Naive B cell (primary cell): ENCODE data around the gene TSEN15. TPM values are rescaled to one million over a fixed set of nuclear protein-coding genes. Genes with fewer than 3 reads are reported as not detected.

Experiments used
- ATAC-seq, 2 donors: fragments of 150-1000 bp; cut with Tn5 transposase; 2 replicates each; pipeline ENCODE4 v1.10.0; 2021; ENCODE audit warnings: low read depth in 2 of 2, mild to moderate bottlenecking in 2 of 2, moderate library complexity in 2 of 2
- DNase-seq: peaks from one replicate; pipeline ENCODE4 v3.0.0; 2022
- H3K27ac Mint-ChIP-seq, 6 donors: one replicate each; pipeline ENCODE4 v1.8.0; 2020 to 2022; ENCODE audit warnings: mild to moderate bottlenecking in 6 of 6, mixed read lengths in 6 of 6, moderate library complexity in 5 of 6, inconsistent platforms in 2 of 6
- H3K27me3 Mint-ChIP-seq, 3 donors: one replicate each; pipeline ENCODE4 v1.8.0; 2021 to 2022; ENCODE audit warnings: mixed read lengths in 3 of 3, mild to moderate bottlenecking in 1 of 3
- H3K36me3 Mint-ChIP-seq, 2 donors: one replicate each; pipeline ENCODE4 v1.8.0; 2020 to 2022; ENCODE audit warnings: mixed read lengths in 2 of 2, inconsistent platforms in 1 of 2, mild to moderate bottlenecking in 1 of 2
- H3K4me1 Mint-ChIP-seq, 3 donors: one replicate each; pipeline ENCODE4 v1.8.0; 2020 to 2022; ENCODE audit warnings: mixed read lengths in 3 of 3, inconsistent platforms in 1 of 3, mild to moderate bottlenecking in 1 of 3, moderate library complexity in 1 of 3
- H3K4me3 Mint-ChIP-seq, 8 donors: one replicate each; pipeline ENCODE4 v1.8.0; 2020 to 2022; ENCODE audit warnings: mild to moderate bottlenecking in 8 of 8, mixed read lengths in 8 of 8, moderate library complexity in 8 of 8, inconsistent platforms in 2 of 8
- H3K9me3 Mint-ChIP-seq, 7 donors: one replicate each; pipeline ENCODE4 v1.8.0; 2020 to 2022; ENCODE audit warnings: mixed read lengths in 7 of 7, mild to moderate bottlenecking in 5 of 7, inconsistent platforms in 2 of 7, moderate library complexity in 1 of 7
- polyA plus RNA-seq, 6 donors: library from polyadenylated mRNA; unstranded; fragments of 300-500 nt; fragmentation: Illumina TruSeq; gene quantifications; one replicate each; pipeline ENCODE4 v1.2.3, GENCODE V29; 2021; ENCODE audit warnings: low read depth in 6 of 6

Gene TSEN15
- polyA plus RNA-seq: 10 to 100 TPM; 34.4 to 61.8 (median 39.9) TPM

GRCh38 chr1:184051485-184052193, at the start of gene TSEN15:
TSEN15 (plus strand) TSS chr1:184051730; CDS start chr1:184051756, 26 bp downstream.
- H3K27me3 Mint-ChIP-seq: peaks cover 14 to 30% (median 27%) of the 10 kb centered on the region in 3 donors
- ATAC-seq (peak; percentile 96 to 97), DNase-seq (peak; percentile 65)
- H3K4me3 Mint-ChIP-seq: peak within 1 kb of the TSS; percentile 91 to 99 (median 98)
- no peaks in the 10 kb centered on the region for H3K9me3 Mint-ChIP-seq
- peaks cover 13 to 31% (median 29%) of the 10 kb centered on the region in 3 donors for H3K4me1 Mint-ChIP-seq
- peak within 1 kb of the TSS; percentile 87 to 96 (median 93) for H3K27ac Mint-ChIP-seq
- H3K36me3 Mint-ChIP-seq: peaks cover 0 to 5% of the 10 kb centered on the region in 2 donors

GRCh38 chr1:184002071-184002470, 49.5 kb upstream of the TSEN15 start:
- Mint-ChIP-seq H3K27ac (no peak overlapping the region), H3K4me3 (peak overlapping the region in 1 of 8 donors; percentile 64), H3K4me1 (no peaks in the 10 kb centered on the region), H3K9me3 (no peaks in the 10 kb centered on the region), H3K27me3 (peaks cover 5 to 28% (median 13%) of the 10 kb centered on the region in 3 donors), H3K36me3 (no peaks in the 10 kb centered on the region)
- ATAC-seq (no peak), DNase-seq (no peak)

GRCh38 chr1:184004935-184005334, 46.6 kb upstream of the TSEN15 start:
- Mint-ChIP-seq H3K9me3 (no peaks in the 10 kb centered on the region), H3K4me3 (no peak overlapping the region), H3K36me3 (no peaks in the 10 kb centered on the region), H3K27me3 (peaks cover 5 to 28% (median 13%) of the 10 kb centered on the region in 3 donors), H3K4me1 (no peaks in the 10 kb centered on the region), H3K27ac (no peak overlapping the region)
- ATAC-seq: no peak
- DNase-seq: no peak

GRCh38 chr1:184005506-184005905, 46.0 kb upstream of the TSEN15 start:
- Mint-ChIP-seq H3K9me3 (no peaks in the 10 kb centered on the region), H3K36me3 (no peaks in the 10 kb centered on the region), H3K27ac (no peak overlapping the region), H3K27me3 (peaks cover 9 to 28% (median 13%) of the 10 kb centered on the region in 3 donors), H3K4me3 (no peak overlapping the region), H3K4me1 (no peaks in the 10 kb centered on the region)
- ATAC-seq (no peak), DNase-seq (no peak)

GRCh38 chr1:184010788-184011187, 40.7 kb upstream of the TSEN15 start:
- Mint-ChIP-seq H3K9me3 (no peaks in the 10 kb centered on the region), H3K27ac (peak overlapping the region in 1 of 6 donors; percentile 44), H3K36me3 (no peaks in the 10 kb centered on the region), H3K4me3 (no peak overlapping the region), H3K4me1 (no peaks in the 10 kb centered on the region), H3K27me3 (peaks cover 14 to 48% (median 34%) of the 10 kb centered on the region in 3 donors)
- DNase-seq (no peak), ATAC-seq (no peak)

- Mint-ChIP-seq H3K4me1 (no peaks in the 10 kb centered on the region), H3K27me3 (peaks cover 14 to 39% (median 34%) of the 10 kb centered on the region in 3 donors), H3K27ac (no peak overlapping the region), H3K36me3 (no peaks in the 10 kb centered on the region), H3K9me3 (no peaks in the 10 kb centered on the region), H3K4me3 (no peak overlapping the region)
- no peak for DNase-seq
- ATAC-seq: no peak
These were observed 39.3 kb upstream of the TSEN15 start for GRCh38 chr1:184012187-184012586.

- no peak for ATAC-seq
- Mint-ChIP-seq H3K27ac (no peak overlapping the region), H3K4me3 (no peak overlapping the region), H3K4me1 (no peaks in the 10 kb centered on the region), H3K27me3 (peaks cover 14 to 39% (median 34%) of the 10 kb centered on the region in 3 donors), H3K36me3 (no peaks in the 10 kb centered on the region), H3K9me3 (no peaks in the 10 kb centered on the region)
- no peak for DNase-seq
These were observed 37.3 kb upstream of the TSEN15 start for GRCh38 chr1:184014271-184014670.

GRCh38 chr1:184016169-184016568, 35.4 kb upstream of the TSEN15 start:
- Mint-ChIP-seq H3K27me3 (peaks cover 10 to 37% (median 32%) of the 10 kb centered on the region in 3 donors), H3K9me3 (no peaks in the 10 kb centered on the region), H3K36me3 (no peaks in the 10 kb centered on the region), H3K4me1 (no peaks in the 10 kb centered on the region), H3K27ac (no peak overlapping the region), H3K4me3 (no peak overlapping the region)
- ATAC-seq (no peak), DNase-seq (no peak)

- H3K9me3 Mint-ChIP-seq: no peaks in the 10 kb centered on the region
- no peaks in the 10 kb centered on the region for H3K4me1 Mint-ChIP-seq
- peaks cover 18 to 39% (median 36%) of the 10 kb centered on the region in 3 donors for H3K27me3 Mint-ChIP-seq
- H3K27ac Mint-ChIP-seq: no peak overlapping the region
- ATAC-seq: no peak
- no peak for DNase-seq
- no peaks in the 10 kb centered on the region for H3K36me3 Mint-ChIP-seq
- no peak overlapping the region for H3K4me3 Mint-ChIP-seq
These were observed 34.2 kb upstream of the TSEN15 start for GRCh38 chr1:184017306-184017705.

- Mint-ChIP-seq H3K27me3 (peaks cover 21 to 32% (median 24%) of the 10 kb centered on the region in 3 donors), H3K27ac (no peak overlapping the region), H3K9me3 (no peaks in the 10 kb centered on the region), H3K4me3 (no peak overlapping the region), H3K4me1 (no peaks in the 10 kb centered on the region), H3K36me3 (no peaks in the 10 kb centered on the region)
- no peak for DNase-seq
- no peak for ATAC-seq
These were observed 32.9 kb upstream of the TSEN15 start for GRCh38 chr1:184018622-184019021.

GRCh38 chr1:184019069-184019468, 32.5 kb upstream of the TSEN15 start:
- no peak overlapping the region for H3K4me3 Mint-ChIP-seq
- no peak for DNase-seq
- H3K9me3 Mint-ChIP-seq: no peaks in the 10 kb centered on the region
- no peak for ATAC-seq
- no peaks in the 10 kb centered on the region for H3K4me1 Mint-ChIP-seq
- H3K27ac Mint-ChIP-seq: no peak overlapping the region
- H3K27me3 Mint-ChIP-seq: peaks cover 16 to 28% (median 19%) of the 10 kb centered on the region in 3 donors
- no peaks in the 10 kb centered on the region for H3K36me3 Mint-ChIP-seq

- DNase-seq (no peak), ATAC-seq (no peak)
- Mint-ChIP-seq H3K4me1 (no peaks in the 10 kb centered on the region), H3K36me3 (no peaks in the 10 kb centered on the region), H3K4me3 (no peak overlapping the region), H3K27me3 (peaks cover 13 to 27% (median 15%) of the 10 kb centered on the region in 3 donors), H3K27ac (no peak overlapping the region), H3K9me3 (no peaks in the 10 kb centered on the region)
These were observed 32.0 kb upstream of the TSEN15 start for GRCh38 chr1:184019506-184019905.

GRCh38 chr1:184020328-184020727, 31.2 kb upstream of the TSEN15 start:
- Mint-ChIP-seq H3K27me3 (peaks cover 13 to 28% (median 13%) of the 10 kb centered on the region in 3 donors), H3K4me3 (no peak overlapping the region), H3K4me1 (no peaks in the 10 kb centered on the region), H3K9me3 (no peaks in the 10 kb centered on the region), H3K36me3 (no peaks in the 10 kb centered on the region), H3K27ac (peak overlapping the region in 1 of 6 donors; percentile 2)
- no peak for DNase-seq
- no peak for ATAC-seq

GRCh38 chr1:184020855-184021254, 30.7 kb upstream of the TSEN15 start:
- no peaks in the 10 kb centered on the region for H3K36me3 Mint-ChIP-seq
- H3K27ac Mint-ChIP-seq: no peak overlapping the region
- no peak for ATAC-seq
- DNase-seq: no peak
- no peak overlapping the region for H3K4me3 Mint-ChIP-seq
- no peaks in the 10 kb centered on the region for H3K4me1 Mint-ChIP-seq
- peaks cover 16 to 34% (median 17%) of the 10 kb centered on the region in 3 donors for H3K27me3 Mint-ChIP-seq
- H3K9me3 Mint-ChIP-seq: no peaks in the 10 kb centered on the region
